Cardiac muscle cell (in vitro differentiated cells and primary cell): ENCODE results near the gene EML2. TPM values are rescaled to one million over a fixed set of nuclear protein-coding genes. Genes with fewer than 3 reads are reported as not detected.
A peak's percentile ranks its signal among the peaks of the same experiment; 100 is the strongest.

Experiments used
- DNase-seq, 2 donors: peaks; one replicate each; pipeline versions ENCODE4 v3.0.0 to v3.0.0-alpha.2; 2010 to 2017; ENCODE audit warnings: low read depth in 1 of 2, low spot score in 1 of 2
- H3K27ac ChIP-seq: fragments of 200-600 bp; sonication (generic); 2 replicates; pipeline ENCODE4 v1.5.1; 2016
- H3K27me3 ChIP-seq: fragments of 200-600 bp; sonication (generic); 2 replicates; pipeline ENCODE4 v1.6.0; 2016; ENCODE audit warnings: control low read depth
- H3K36me3 ChIP-seq: fragments of 200-600 bp; sonication (generic); 2 replicates; pipeline ENCODE4 v1.5.1; 2016; ENCODE audit warnings: control low read depth
- H3K4me1 ChIP-seq: fragments of 200-600 bp; sonication (generic); 2 replicates; pipeline ENCODE4 v1.8.1; 2017; ENCODE audit warnings: low read depth, mild to moderate bottlenecking, mixed run types
- H3K4me3 ChIP-seq: fragments of 200-600 bp; sonication (generic); 2 replicates; pipeline ENCODE4 v1.5.1; 2016; ENCODE audit warnings: mild to moderate bottlenecking
- H3K9me3 ChIP-seq: fragments of 200-600 bp; sonication (generic); 2 replicates; pipeline ENCODE4 v1.5.1; 2017; ENCODE audit warnings: low read depth, mild to moderate bottlenecking, control low read depth
- CTCF ChIP-seq: IDR thresholded peaks from 2 replicates; pipeline ENCODE4 v1.5.1; 2012; ENCODE audit warnings: low read depth, mild to moderate bottlenecking, low read length
- polyA plus RNA-seq: library from polyadenylated mRNA; unstranded; fragments of >200 nt; fragmentation: Nextera tagmentation; extraction: Ambion mirVana; gene quantifications from 2 replicates; pipeline ENCODE4 v1.2.1, GENCODE V29; 2016
- total RNA-seq: library from RNA; depleted of rRNA; stranded (reverse); fragments of >200 nt; gene quantifications from 2 replicates; pipeline ENCODE4 v1.2.3, GENCODE V29; 2016

EML2 gene
- total and polyA plus RNA-seq, 2 experiments from 2014 or later: 26.2 to 41.0 TPM

DNA sequence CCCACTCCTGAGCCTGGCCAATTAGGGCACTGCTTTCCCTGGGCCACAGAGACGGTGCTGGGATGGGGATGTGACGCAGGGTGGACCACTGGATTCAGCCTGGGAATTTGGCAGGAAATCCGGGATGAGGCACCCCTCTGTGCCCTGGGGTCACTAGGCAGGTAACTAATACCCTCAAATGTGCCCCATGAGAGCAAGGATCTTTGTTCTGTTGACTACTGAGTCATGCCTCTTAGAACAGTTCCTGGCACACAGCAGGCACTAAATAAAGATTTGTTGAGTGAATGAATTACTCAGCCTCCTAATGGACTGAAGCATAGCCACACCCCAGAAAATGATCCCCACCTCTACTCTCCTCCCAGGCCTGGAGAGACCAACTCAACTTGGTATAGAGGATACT lies 70.5 kb downstream of the EML2 start:
- no peak overlapping the region for H3K4me3 ChIP-seq
- no peak for DNase-seq
- no peaks in the 10 kb centered on the region for H3K27me3 ChIP-seq
- no peaks in the 10 kb centered on the region for H3K36me3 ChIP-seq
- no peak for TF ChIP-seq CTCF
- H3K9me3 ChIP-seq: no peaks in the 10 kb centered on the region
- H3K4me1 ChIP-seq: peaks cover 4% of the 10 kb centered on the region
- no peak overlapping the region for H3K27ac ChIP-seq

DNA sequence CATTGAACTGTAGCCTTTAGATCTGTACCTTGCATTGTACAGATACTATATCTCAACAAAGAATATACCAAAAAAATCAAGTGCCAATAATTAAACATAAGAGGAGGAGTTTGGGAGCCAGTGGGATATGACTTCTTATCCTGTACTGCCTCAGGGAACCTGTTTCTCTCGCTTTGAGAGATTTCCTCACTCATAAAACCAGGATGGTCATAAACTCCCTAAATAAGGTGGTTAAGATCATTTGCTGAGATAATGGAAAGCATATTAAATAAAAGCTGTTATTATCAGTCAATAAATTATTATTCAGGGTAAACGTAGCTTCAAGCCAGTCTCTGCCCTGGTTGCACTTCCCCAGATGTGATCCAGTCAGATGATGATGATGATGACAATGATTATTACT lies 71.6 kb downstream of the EML2 start:
- DNase-seq: no peak
- no peaks in the 10 kb centered on the region for H3K27me3 ChIP-seq
- peaks cover 4% of the 10 kb centered on the region for H3K4me1 ChIP-seq
- no peak overlapping the region for H3K4me3 ChIP-seq
- TF ChIP-seq CTCF: no peak
- H3K36me3 ChIP-seq: no peaks in the 10 kb centered on the region
- H3K27ac ChIP-seq: no peak overlapping the region
- no peaks in the 10 kb centered on the region for H3K9me3 ChIP-seq

- Histone ChIP-seq H3K27ac (no peak overlapping the region), H3K27me3 (no peaks in the 10 kb centered on the region), H3K4me1 (peaks cover 7% of the 10 kb centered on the region), H3K36me3 (no peaks in the 10 kb centered on the region), H3K9me3 (no peaks in the 10 kb centered on the region), H3K4me3 (no peak overlapping the region)
- no peak for TF ChIP-seq CTCF
- DNase-seq: peak in 1 of 2 donors; percentile 51
Measured at GRCh38 chr19:45564131-45564780, 74.9 kb downstream of the EML2 start.

- no peak for TF ChIP-seq CTCF
- Histone ChIP-seq H3K27me3 (no peaks in the 10 kb centered on the region), H3K4me3 (no peak overlapping the region), H3K4me1 (peaks cover 12% of the 10 kb centered on the region), H3K36me3 (no peaks in the 10 kb centered on the region), H3K27ac (peak overlapping the region; percentile 31), H3K9me3 (no peaks in the 10 kb centered on the region)
- DNase-seq: peak in 1 of 2 donors; percentile 33
Measured at GRCh38 chr19:45560686-45561085, 78.5 kb downstream of the EML2 start.

- DNase-seq: no peak
- no peak for TF ChIP-seq CTCF
- H3K9me3 ChIP-seq: no peaks in the 10 kb centered on the region
Measured at GRCh38 chr19:45560038-45560437, 79.2 kb downstream of the EML2 start.

More at GRCh38 chr19:45560038-45560437, 79.2 kb downstream of the EML2 start:
- Histone ChIP-seq H3K27ac (no peak overlapping the region), H3K4me1 (peaks cover 12% of the 10 kb centered on the region), H3K4me3 (no peak overlapping the region), H3K36me3 (no peaks in the 10 kb centered on the region), H3K27me3 (no peaks in the 10 kb centered on the region)

Other genes with a start within 250 kb of the EML2 start
- gene PPP1R13L, start 234.3 kb downstream of the EML2 start, total RNA-seq: 49.7 and 118 TPM in 2 replicates
- gene PPP1R13L, start 234.3 kb downstream of the EML2 start, polyA plus RNA-seq: 39.5 and 54.1 TPM in 2 replicates
- 6.5 and 17.8 TPM in 2 replicates for gene POLR1G, start 232.8 kb downstream of the EML2 start, total RNA-seq
- gene POLR1G, start 232.8 kb downstream of the EML2 start, polyA plus RNA-seq: 6.0 and 6.6 TPM in 2 replicates
- 120 and 164 TPM in 2 replicates for gene ERCC1, start 215.5 kb downstream of the EML2 start, total RNA-seq
- gene ERCC1, start 215.5 kb downstream of the EML2 start, polyA plus RNA-seq: 138 and 169 TPM in 2 replicates
- gene FOSB, start 171.4 kb downstream of the EML2 start, total RNA-seq: 0.88 and 4.5 TPM in 2 replicates
- gene FOSB, start 171.4 kb downstream of the EML2 start, polyA plus RNA-seq: 1.7 and 3.0 TPM in 2 replicates
- 43.7 and 56.5 TPM in 2 replicates for gene RTN2, start 142.3 kb downstream of the EML2 start, total RNA-seq
- gene RTN2, start 142.3 kb downstream of the EML2 start, polyA plus RNA-seq: 92.2 and 111 TPM in 2 replicates
- 1.3 and 2.9 TPM in 2 replicates for gene PPM1N, start 141.0 kb downstream of the EML2 start, total RNA-seq
- 1.2 and 4.0 TPM in 2 replicates for gene PPM1N, start 141.0 kb downstream of the EML2 start, polyA plus RNA-seq
- 91.6 and 95.8 TPM in 2 replicates for gene VASP, start 131.9 kb downstream of the EML2 start, total RNA-seq
- gene VASP, start 131.9 kb downstream of the EML2 start, polyA plus RNA-seq: 72.4 and 83.3 TPM in 2 replicates
- 13.2 and 13.7 TPM in 2 replicates for gene OPA3, start 54.6 kb downstream of the EML2 start, total RNA-seq
- gene OPA3, start 54.6 kb downstream of the EML2 start, polyA plus RNA-seq: 14.8 and 26.7 TPM in 2 replicates
- 0.14 TPM in 1 of 2 replicates, not detected in the other for gene GPR4, start 37.2 kb downstream of the EML2 start, total RNA-seq
- gene GPR4, start 37.2 kb downstream of the EML2 start, polyA plus RNA-seq: 0.14 TPM in 1 of 2 replicates, not detected in the other
- gene GIPR, start 28.8 kb upstream of the EML2 start, total RNA-seq: 10.8 and 23.6 TPM in 2 replicates
- gene GIPR, start 28.8 kb upstream of the EML2 start, polyA plus RNA-seq: 12.8 and 14.9 TPM in 2 replicates
- gene SNRPD2, start 52.6 kb upstream of the EML2 start, total RNA-seq: 258 and 298 TPM in 2 replicates
- gene SNRPD2, start 52.6 kb upstream of the EML2 start, polyA plus RNA-seq: 696 and 731 TPM in 2 replicates
- 22.2 and 31.1 TPM in 2 replicates for gene QPCTL, start 53.3 kb upstream of the EML2 start, total RNA-seq
- 12.3 and 14.6 TPM in 2 replicates for gene QPCTL, start 53.3 kb upstream of the EML2 start, polyA plus RNA-seq
- 34.8 and 48.2 TPM in 2 replicates for gene FBXO46, start 91.5 kb upstream of the EML2 start, total RNA-seq
- gene FBXO46, start 91.5 kb upstream of the EML2 start, polyA plus RNA-seq: 39.3 and 42.5 TPM in 2 replicates
- 0.11 and 0.33 TPM in 2 replicates for gene MEIOSIN, start 94.0 kb upstream of the EML2 start, total RNA-seq
- gene MEIOSIN, start 94.0 kb upstream of the EML2 start, polyA plus RNA-seq: 0.07 and 0.18 TPM in 2 replicates
- gene SIX5, start 129.9 kb upstream of the EML2 start, total RNA-seq: 78.8 and 88.2 TPM in 2 replicates
- gene SIX5, start 129.9 kb upstream of the EML2 start, polyA plus RNA-seq: 40.4 and 41.1 TPM in 2 replicates
- 92.7 and 142 TPM in 2 replicates for gene DMPK, start 143.1 kb upstream of the EML2 start, total RNA-seq
- gene DMPK, start 143.1 kb upstream of the EML2 start, polyA plus RNA-seq: 94.9 and 98.7 TPM in 2 replicates
- 65.1 and 112 TPM in 2 replicates for gene DMWD, start 153.4 kb upstream of the EML2 start, total RNA-seq
- gene DMWD, start 153.4 kb upstream of the EML2 start, polyA plus RNA-seq: 138 and 163 TPM in 2 replicates
- gene RSPH6A, start 175.9 kb upstream of the EML2 start, total RNA-seq: 0.07 and 0.27 TPM in 2 replicates
- 0.45 TPM in 1 of 2 replicates, not detected in the other for gene RSPH6A, start 175.9 kb upstream of the EML2 start, polyA plus RNA-seq
- gene SYMPK, start 223.8 kb upstream of the EML2 start, total RNA-seq: 43.2 and 78.7 TPM in 2 replicates
- gene SYMPK, start 223.8 kb upstream of the EML2 start, polyA plus RNA-seq: 66.6 and 76.4 TPM in 2 replicates
- 0.49 and 1.6 TPM in 2 replicates for gene FOXA3, start 224.9 kb upstream of the EML2 start, total RNA-seq
- gene FOXA3, start 224.9 kb upstream of the EML2 start, polyA plus RNA-seq: 1.3 and 1.9 TPM in 2 replicates
- gene IRF2BP1, start 246.7 kb upstream of the EML2 start, total RNA-seq: 59.6 and 71.8 TPM in 2 replicates
- 14.5 and 21.7 TPM in 2 replicates for gene IRF2BP1, start 246.7 kb upstream of the EML2 start, polyA plus RNA-seq